PC-9 (cell line): ENCODE measurements around the gene ANKRD33. TPM values are rescaled to one million over a fixed set of nuclear protein-coding genes. Genes with fewer than 3 reads are reported as not detected.

ENCODE experiments used
- BruUV-seq: library from RNA; stranded (reverse); fragments of 400-500 nt; replicated peaks from 2 replicates; lab custom pipeline; 2021; lab: Mats Ljungman, UMichigan
- CTCF ChIA-PET: fragments of 300-600 bp; sonication (Branson Sonifier 250); formaldehyde crosslinking; loops from one replicate; lab custom pipeline; 2022; ENCODE audit warnings: antibody characterized with exemption; lab: Charles Lee
- POLR2A ChIA-PET: fragments of 300-600 bp; sonication (Branson Sonifier 250); formaldehyde crosslinking; loops from one replicate; lab custom pipeline; 2022; ENCODE audit warnings: antibody characterized with exemption; ENCODE audit not compliant: unreplicated experiment; lab: Charles Lee
- DNase-seq, 2 experiments: peaks; one replicate each; pipeline versions ENCODE4 v3.0.0 to v3.0.0-alpha.2; 2015 to 2022; ENCODE audit warnings: mixed read lengths in 1 of 2
- H2AFZ ChIP-seq: fragments of 200-600 bp; sonication (generic); 2 replicates; pipeline ENCODE4 v1.8.1; 2017; ENCODE audit warnings: antibody characterized with exemption
- H3F3A ChIP-seq: fragments of 200-600 bp; sonication (generic); 2 replicates; pipeline ENCODE4 v1.8.1; 2017; ENCODE audit warnings: antibody characterized with exemption, mild to moderate bottlenecking, low read depth; ENCODE audit not compliant: insufficient read depth
- H3K27ac ChIP-seq: fragments of 200-600 bp; sonication (generic); 2 replicates; pipeline ENCODE4 v1.6.1; 2016; ENCODE audit warnings: mixed run types
- H3K27me3 ChIP-seq: fragments of 200-600 bp; sonication (generic); 2 replicates; pipeline ENCODE4 v1.6.1; 2016; ENCODE audit warnings: low read depth, mixed run types; ENCODE audit not compliant: insufficient read depth
- H3K36me3 ChIP-seq: fragments of 200-600 bp; sonication (generic); 2 replicates; pipeline ENCODE4 v1.6.1; 2016; ENCODE audit warnings: low read depth, mixed run types
- H3K4me1 ChIP-seq: fragments of 200-600 bp; sonication (generic); replicated peaks from 2 replicates; pipeline ENCODE4 v1.6.1; 2016; ENCODE audit warnings: mixed run types; ENCODE audit not compliant: insufficient read depth
- H3K4me2 ChIP-seq: fragments of 200-600 bp; sonication (generic); 2 replicates; pipeline ENCODE4 v1.6.1; 2017; ENCODE audit warnings: mixed run types
- H3K4me3 ChIP-seq: fragments of 200-600 bp; sonication (generic); 2 replicates; pipeline ENCODE4 v1.6.1; 2016; ENCODE audit warnings: mixed run types
- H3K79me2 ChIP-seq: fragments of 200-600 bp; sonication (generic); 2 replicates; pipeline ENCODE4 v1.6.1; 2017; ENCODE audit warnings: low read depth, mixed run types
- H3K9me2 ChIP-seq: fragments of 200-600 bp; sonication (generic); 2 replicates; pipeline ENCODE4 v1.8.1; 2017; ENCODE audit warnings: mild to moderate bottlenecking; ENCODE audit not compliant: insufficient read depth
- H3K9me3 ChIP-seq: fragments of 200-600 bp; sonication (generic); 2 replicates; pipeline ENCODE4 v1.8.1; 2016; ENCODE audit warnings: low read depth; ENCODE audit not compliant: insufficient read depth
- H4K20me1 ChIP-seq: fragments of 200-600 bp; sonication (generic); 2 replicates; pipeline ENCODE4 v1.8.1; 2017; ENCODE audit not compliant: insufficient read depth
- EZH2 ChIP-seq: fragments of 200-600 bp; sonication (generic); IDR thresholded peaks from 2 replicates; pipeline ENCODE4 v1.8.0; 2017; ENCODE audit warnings: antibody characterized with exemption, low read depth
- intact Hi-C: fragments of 100-400 bp; cut with micrococcal nuclease; formaldehyde crosslinking; loops from one replicate; pipeline ENCODE4 v1.10.0; 2022; ENCODE audit not compliant: unreplicated experiment
- total RNA-seq: library from RNA; stranded (reverse); gene quantifications from 2 replicates; pipeline ENCODE4 v1.2.3, GENCODE V29; 2021
- TF ChIP-seq, protein P1 (sequence below): fragments of 200-600 bp; sonication (generic); conservative IDR thresholded peaks from 2 replicates; pipeline ENCODE4 v1.6.1; 2017; ENCODE audit warnings: mixed run types, antibody characterized with exemption, mild to moderate bottlenecking, moderate library complexity

Gene ANKRD33
- total RNA-seq, 1 experiment from 2014 or later: not detected

GRCh38 chr12:51864833-51865670 is 22.9 kb upstream of the ANKRD33 start:
- Histone ChIP-seq H3K79me2 (no peaks in the 10 kb centered on the region), H3K4me1 (no peaks in the 10 kb centered on the region), H3K27me3 (peaks cover 92% of the 10 kb centered on the region), H2AFZ (no peak overlapping the region), H3K27ac (no peak overlapping the region), H3K9me2 (no peaks in the 10 kb centered on the region), H4K20me1 (no peaks in the 10 kb centered on the region), H3K36me3 (no peaks in the 10 kb centered on the region), H3K4me2 (no peak overlapping the region), H3K9me3 (no peaks in the 10 kb centered on the region), H3K4me3 (no peak overlapping the region), H3F3A (no peaks in the 10 kb centered on the region)
- BruUV-seq: no TSS peak
- DNase-seq: no peak
- ChIA-PET CTCF (no interaction called here), POLR2A (no interaction called here)
- TF ChIP-seq, protein P1, sequence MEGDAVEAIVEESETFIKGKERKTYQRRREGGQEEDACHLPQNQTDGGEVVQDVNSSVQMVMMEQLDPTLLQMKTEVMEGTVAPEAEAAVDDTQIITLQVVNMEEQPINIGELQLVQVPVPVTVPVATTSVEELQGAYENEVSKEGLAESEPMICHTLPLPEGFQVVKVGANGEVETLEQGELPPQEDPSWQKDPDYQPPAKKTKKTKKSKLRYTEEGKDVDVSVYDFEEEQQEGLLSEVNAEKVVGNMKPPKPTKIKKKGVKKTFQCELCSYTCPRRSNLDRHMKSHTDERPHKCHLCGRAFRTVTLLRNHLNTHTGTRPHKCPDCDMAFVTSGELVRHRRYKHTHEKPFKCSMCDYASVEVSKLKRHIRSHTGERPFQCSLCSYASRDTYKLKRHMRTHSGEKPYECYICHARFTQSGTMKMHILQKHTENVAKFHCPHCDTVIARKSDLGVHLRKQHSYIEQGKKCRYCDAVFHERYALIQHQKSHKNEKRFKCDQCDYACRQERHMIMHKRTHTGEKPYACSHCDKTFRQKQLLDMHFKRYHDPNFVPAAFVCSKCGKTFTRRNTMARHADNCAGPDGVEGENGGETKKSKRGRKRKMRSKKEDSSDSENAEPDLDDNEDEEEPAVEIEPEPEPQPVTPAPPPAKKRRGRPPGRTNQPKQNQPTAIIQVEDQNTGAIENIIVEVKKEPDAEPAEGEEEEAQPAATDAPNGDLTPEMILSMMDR: no peak
- no peak for TF ChIP-seq EZH2
- intact Hi-C loops: no loop called here

- no peak for DNase-seq
- ChIA-PET CTCF (no interaction called here), POLR2A (no interaction called here)
- H3K36me3 ChIP-seq: no peaks in the 10 kb centered on the region
- BruUV-seq: no TSS peak
- no peak overlapping the region for H3K27ac ChIP-seq
- no peaks in the 10 kb centered on the region for H3K9me2 ChIP-seq
- TF ChIP-seq, protein P1: no peak
- TF ChIP-seq EZH2: no peak
- H3K27me3 ChIP-seq: peaks cover 94% of the 10 kb centered on the region
- no peaks in the 10 kb centered on the region for H3F3A ChIP-seq
- no peaks in the 10 kb centered on the region for H3K79me2 ChIP-seq
- no peak overlapping the region for H3K4me3 ChIP-seq
- intact Hi-C loops: no loop called here
- no peaks in the 10 kb centered on the region for H3K9me3 ChIP-seq
- no peak overlapping the region for H3K4me2 ChIP-seq
- H2AFZ ChIP-seq: no peak overlapping the region
- H3K4me1 ChIP-seq: no peaks in the 10 kb centered on the region
- no peaks in the 10 kb centered on the region for H4K20me1 ChIP-seq
These were observed 22.1 kb upstream of the ANKRD33 start for GRCh38 chr12:51865757-51866270.

DNA sequence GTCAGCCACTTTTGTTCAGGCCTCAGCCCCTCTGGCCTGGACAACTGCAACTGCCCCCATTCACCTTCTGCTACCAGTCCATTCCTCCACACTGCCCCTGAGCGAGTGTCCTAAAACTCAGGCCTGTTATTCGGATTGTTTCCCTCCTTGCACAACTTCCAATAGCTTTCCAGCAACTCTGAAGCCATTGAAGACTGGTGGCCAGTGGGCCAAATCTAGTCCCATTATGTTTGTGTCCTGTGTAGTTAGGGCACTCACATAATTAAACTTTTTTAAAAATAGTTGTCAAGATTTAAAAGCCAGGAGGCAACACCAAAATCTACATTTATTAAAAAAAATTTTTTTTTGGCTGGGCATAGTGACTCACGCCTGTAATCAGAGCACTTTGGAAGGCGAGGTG is 21.6 kb upstream of the ANKRD33 start:
- DNase-seq: no peak
- intact Hi-C loops: no loop called here
- TF ChIP-seq, protein P1: no peak
- no peak for TF ChIP-seq EZH2
- H3K36me3 ChIP-seq: no peaks in the 10 kb centered on the region
- ChIA-PET POLR2A (no interaction called here), CTCF (interaction anchor here (0.6 kb wide), 1 partner anchor 159 kb away, joined by 3 read pairs; no protein-coding TSS in a partner anchor)
- no peak overlapping the region for H3K27ac ChIP-seq
- H3K4me2 ChIP-seq: no peak overlapping the region
- H3K4me1 ChIP-seq: no peaks in the 10 kb centered on the region
- no peaks in the 10 kb centered on the region for H3K9me2 ChIP-seq
- no peak overlapping the region for H3K4me3 ChIP-seq
- no TSS peak for BruUV-seq
- H3K9me3 ChIP-seq: no peaks in the 10 kb centered on the region
- H3K27me3 ChIP-seq: peaks cover 94% of the 10 kb centered on the region
- H4K20me1 ChIP-seq: no peaks in the 10 kb centered on the region
- no peak overlapping the region for H2AFZ ChIP-seq
- H3K79me2 ChIP-seq: no peaks in the 10 kb centered on the region
- H3F3A ChIP-seq: no peaks in the 10 kb centered on the region
